Upper lobe of right lung (tissue), 1 donor: ENCODE data around the gene EN2. TPM values are rescaled to one million over a fixed set of nuclear protein-coding genes. Genes with fewer than 3 reads are reported as not detected.

Experiments
- ATAC-seq: fragments of 200-7000 bp; cut with Tn5 transposase; one replicate; pipeline ENCODE4 v1.9.1; 2020; ENCODE audit warnings: mild to moderate bottlenecking, moderate library complexity
- DNase-seq: peaks from one replicate; pipeline ENCODE4 v3.0.0-alpha.2; 2020
- H3K27ac ChIP-seq: fragments of 200-600 bp; one replicate; pipeline ENCODE4 v1.8.0; 2022
- H3K27me3 ChIP-seq: fragments of 200-600 bp; one replicate; pipeline ENCODE4 v1.8.0; 2022; ENCODE audit warnings: mild to moderate bottlenecking
- H3K36me3 ChIP-seq: fragments of 200-600 bp; one replicate; pipeline ENCODE4 v1.8.0; 2022
- H3K4me1 ChIP-seq: fragments of 200-600 bp; one replicate; pipeline ENCODE4 v1.8.0; 2022
- H3K4me3 ChIP-seq: fragments of 200-600 bp; one replicate; pipeline ENCODE4 v1.8.0; 2022; ENCODE audit warnings: mild to moderate bottlenecking
- H3K9me3 ChIP-seq: fragments of 200-600 bp; one replicate; pipeline ENCODE4 v1.8.0; 2022
- CTCF ChIP-seq: fragments of 200-600 bp; IDR thresholded peaks from one replicate; pipeline ENCODE4 v1.8.0; 2022; ENCODE audit warnings: antibody characterized with exemption
- intact Hi-C: fragments of 100-400 bp; cut with DNase I; formaldehyde crosslinking; loops from one replicate; pipeline ENCODE4 v1.11.0; 2022
- total RNA-seq: library from RNA; stranded (reverse); fragmentation: NEBNext Ultra II Directional; extraction: Animal tissue kit (Norgen Biotek cat#: 25700); gene quantifications from one replicate; pipeline ENCODE4 v1.2.1, GENCODE V29; 2021
- donor health status: DM: no; HTN: yes; CAD: no; lungs with severe emphysema.

The EN2 gene
- total RNA-seq, 1 donor from 2014 or later: not detected

- intact Hi-C loops: no loop called here
- no peaks in the 10 kb centered on the region for H3K4me1 ChIP-seq
- no peak for DNase-seq
- no peak overlapping the region for H3K4me3 ChIP-seq
- ATAC-seq: no peak
- no peak for TF ChIP-seq CTCF
- H3K9me3 ChIP-seq: no peaks in the 10 kb centered on the region
- peaks cover 60% of the 10 kb centered on the region for H3K27me3 ChIP-seq
- no peak overlapping the region for H3K27ac ChIP-seq
- no peaks in the 10 kb centered on the region for H3K36me3 ChIP-seq
Observed at GRCh38 chr7:155447603-155448002, 10.3 kb upstream of the EN2 start.

GRCh38 chr7:155448632-155449007 is 9.3 kb upstream of the EN2 start:
- H3K9me3 ChIP-seq: no peaks in the 10 kb centered on the region
- H3K4me3 ChIP-seq: no peak overlapping the region
- H3K36me3 ChIP-seq: no peaks in the 10 kb centered on the region
- H3K4me1 ChIP-seq: no peaks in the 10 kb centered on the region
- intact Hi-C loops: no loop called here
- no peak overlapping the region for H3K27ac ChIP-seq
- peaks cover 70% of the 10 kb centered on the region for H3K27me3 ChIP-seq
- no peak for TF ChIP-seq CTCF
- DNase-seq: no peak
- peak; percentile 57 for ATAC-seq

GRCh38 chr7:155449008-155449868 is 8.7 kb upstream of the EN2 start:
- H3K36me3 ChIP-seq: no peaks in the 10 kb centered on the region
- H3K4me1 ChIP-seq: peaks cover 5% of the 10 kb centered on the region
- ATAC-seq (no peak), DNase-seq (peak; percentile 41)
- H3K27me3 ChIP-seq: peaks cover 73% of the 10 kb centered on the region
- no peak overlapping the region for H3K4me3 ChIP-seq
- no peak for TF ChIP-seq CTCF
- intact Hi-C loops: no loop called here
- no peak overlapping the region for H3K27ac ChIP-seq
- H3K9me3 ChIP-seq: no peaks in the 10 kb centered on the region

GRCh38 chr7:155449869-155450557 is 7.9 kb upstream of the EN2 start:
- H3K36me3 ChIP-seq: no peaks in the 10 kb centered on the region
- no peak overlapping the region for H3K4me3 ChIP-seq
- intact Hi-C loops: no loop called here
- DNase-seq (peak; percentile 50), ATAC-seq (no peak)
- no peak overlapping the region for H3K27ac ChIP-seq
- peaks cover 81% of the 10 kb centered on the region for H3K27me3 ChIP-seq
- H3K9me3 ChIP-seq: no peaks in the 10 kb centered on the region
- TF ChIP-seq CTCF: no peak
- peaks cover 5% of the 10 kb centered on the region for H3K4me1 ChIP-seq

- DNase-seq: no peak
- Histone ChIP-seq H3K4me1 (peaks cover 5% of the 10 kb centered on the region), H3K36me3 (no peaks in the 10 kb centered on the region), H3K27me3 (peaks cover 87% of the 10 kb centered on the region), H3K9me3 (no peaks in the 10 kb centered on the region), H3K4me3 (no peak overlapping the region), H3K27ac (no peak overlapping the region)
- ATAC-seq: no peak
- intact Hi-C loops: no loop called here
- TF ChIP-seq CTCF: no peak
Observed at GRCh38 chr7:155450558-155450969, 7.4 kb upstream of the EN2 start.
